Common myeloid progenitor, CD34-positive (primary cell): ENCODE results near the gene RCL1.
"Not testable (repeated sequence)": the region's sequence is repeated elsewhere in the genome, so short reads cannot be mapped to it uniquely, and the experiment has no call there.

Source experiments
- CTCF ChIA-PET: fragments of 350-600 bp; sonication (Branson Sonifier 250); formaldehyde crosslinking; loops from one replicate; lab custom pipeline; 2021; ENCODE audit warnings: antibody characterized with exemption; lab: Charles Lee
- POLR2A ChIA-PET: fragments of 350-600 bp; sonication (Branson Sonifier 250); formaldehyde crosslinking; loops from one replicate; lab custom pipeline; 2021; ENCODE audit warnings: antibody characterized with exemption; lab: Charles Lee
- DNase-seq, 3 donors: peaks; one replicate each; pipeline versions ENCODE4 v3.0.0 to v3.0.0-alpha.2; 2013
- H3K27ac ChIP-seq, 2 experiments: 1 replicate in 1 of 2; 2 replicates in 1 of 2; pipeline ENCODE4 v1.7.0; 2013; ENCODE audit warnings: inconsistent platforms in 2 of 2, low read length in 2 of 2, mild to moderate bottlenecking in 2 of 2, low read depth in 1 of 2, moderate library complexity in 1 of 2; ENCODE audit not compliant: severe bottlenecking in 2 of 2, insufficient read depth in 1 of 2, poor library complexity in 1 of 2
- H3K27me3 ChIP-seq, 5 experiments: replicated peaks in 2 of 5; 1 replicate in 3 of 5; 2 replicates in 2 of 5; pipeline versions ENCODE4 v1.6.1 to v1.7.0; 2013; ENCODE audit warnings: low read length in 4 of 5, mild to moderate bottlenecking in 2 of 5, moderate library complexity in 2 of 5, inconsistent platforms in 1 of 5; ENCODE audit not compliant: insufficient read depth in 5 of 5, control insufficient read depth in 4 of 5
- H3K36me3 ChIP-seq, 4 experiments: 1 replicate in 2 of 4; 2 replicates in 2 of 4; pipeline versions ENCODE4 v1.6.1 to v1.7.0; 2013; ENCODE audit warnings: low read length in 3 of 4, control low read depth in 1 of 4, mild to moderate bottlenecking in 1 of 4; ENCODE audit not compliant: control insufficient read depth in 4 of 4, insufficient read depth in 4 of 4
- H3K4me1 ChIP-seq, 4 experiments: 1 replicate in 3 of 4; 2 replicates in 1 of 4; pipeline versions ENCODE4 v1.6.1 to v1.7.1; 2013; ENCODE audit warnings: low read length in 3 of 4, mild to moderate bottlenecking in 3 of 4, control low read depth in 1 of 4, inconsistent platforms in 1 of 4, moderate library complexity in 1 of 4; ENCODE audit not compliant: control insufficient read depth in 4 of 4, insufficient read depth in 4 of 4; ENCODE audit errors: control extremely low read depth in 1 of 4
- H3K4me3 ChIP-seq, 7 experiments: 1 replicate in 4 of 7; 2 replicates in 3 of 7; pipeline versions ENCODE4 v1.5.1 to v1.7.0; 2013; ENCODE audit warnings: mild to moderate bottlenecking in 7 of 7, low read length in 6 of 7, moderate library complexity in 6 of 7, inconsistent platforms in 2 of 7, low read depth in 2 of 7, control low read depth in 1 of 7; ENCODE audit not compliant: insufficient read depth in 4 of 7, control insufficient read depth in 1 of 7; ENCODE audit errors: extremely low read depth in 1 of 7
- H3K9me3 ChIP-seq, 5 experiments: 1 replicate in 4 of 5; 2 replicates in 1 of 5; pipeline versions ENCODE4 v1.6.1 to v1.7.1; 2013; ENCODE audit warnings: low read length in 4 of 5, mild to moderate bottlenecking in 2 of 5, inconsistent platforms in 1 of 5, low read depth in 1 of 5, moderate library complexity in 1 of 5; ENCODE audit not compliant: control insufficient read depth in 4 of 5, insufficient read depth in 2 of 5; ENCODE audit errors: control extremely low read depth in 1 of 5
- WGBS: methylation state at CpG from one replicate; pipeline ENCODE4 v1.1.5; 2013; ENCODE audit not compliant: insufficient coverage; 5-methylcytosine and 5-hydroxymethylcytosine counted together

The RCL1 gene

DNA sequence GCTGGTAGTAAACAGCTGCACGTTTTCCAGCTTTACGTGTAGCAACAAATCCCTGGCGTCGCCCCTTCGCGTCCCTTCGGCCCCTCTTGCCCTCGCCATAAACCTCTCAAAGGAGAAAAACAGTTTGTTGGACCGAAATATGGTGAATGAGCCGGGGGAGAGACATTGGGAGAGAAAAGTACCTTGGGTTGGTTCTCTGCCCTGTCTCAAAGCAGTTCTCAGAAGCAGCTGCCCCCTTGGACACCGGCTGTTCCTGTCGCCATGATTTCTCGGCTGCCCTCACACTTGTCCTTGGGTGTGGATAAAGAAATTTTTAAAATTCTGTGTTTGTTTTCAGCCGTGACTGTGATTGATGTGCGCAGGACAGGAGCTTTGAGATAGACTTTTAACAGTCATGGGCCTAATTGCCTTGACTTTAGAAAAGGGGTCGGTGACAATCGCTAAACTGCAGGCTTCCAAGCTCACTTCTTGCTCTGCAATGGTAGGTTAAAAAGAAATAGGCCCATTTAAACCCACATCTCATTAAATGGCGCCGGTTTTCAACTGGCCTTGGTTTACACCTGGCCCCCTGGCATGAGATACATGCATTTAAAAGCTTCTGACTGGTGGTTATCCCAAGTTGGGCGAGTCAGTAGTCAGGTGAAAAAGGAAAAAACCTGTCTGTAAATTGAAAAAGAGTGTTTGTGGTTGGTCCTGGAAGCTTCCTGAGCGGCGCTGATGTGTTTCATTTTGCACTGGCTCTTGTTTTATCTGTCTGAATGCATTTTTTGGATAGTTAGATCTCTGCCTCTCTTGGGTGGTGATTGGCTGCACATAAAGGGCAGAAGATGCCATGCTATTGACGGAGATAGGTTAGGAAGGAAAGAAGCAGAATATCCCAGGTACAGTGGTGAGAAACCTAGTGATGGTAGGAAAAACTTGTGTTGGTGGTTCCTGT lies 983 bp downstream of the RCL1 start:
- 35% methylated on average over 16 of the region's 23 CpGs for WGBS
- peak overlapping the region; percentile 33 to 76 for H3K27ac ChIP-seq
- peak in 1 of 3 donors; percentile 12 for DNase-seq

DNA sequence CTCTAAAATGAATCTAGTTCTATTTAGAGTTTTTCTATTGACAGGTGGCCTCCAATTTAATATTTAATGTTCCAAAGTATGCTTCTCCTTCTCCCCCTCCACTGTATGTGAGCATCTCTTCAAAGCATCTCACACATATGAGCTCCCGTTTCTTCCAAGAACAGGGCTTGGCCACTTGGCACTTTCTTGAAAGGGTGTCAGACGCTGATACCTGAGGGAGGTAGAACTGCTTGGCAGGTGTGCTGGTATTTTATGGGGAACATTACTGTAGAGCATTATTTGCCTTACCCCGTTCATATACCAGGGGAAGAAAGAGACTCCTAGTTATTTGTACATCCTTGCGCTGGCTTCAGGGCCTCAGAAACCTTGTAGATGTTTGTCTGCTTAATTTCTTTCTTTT lies 1.9 kb downstream of the RCL1 start:
- no peak overlapping the region for H3K27ac ChIP-seq
- no peaks in the 10 kb centered on the region for H3K36me3 ChIP-seq
- peak overlapping the region in 2 of 7 experiments; percentile 93 to 97 for H3K4me3 ChIP-seq
- H3K27me3 ChIP-seq: no peaks in the 10 kb centered on the region
- WGBS: no CpG with 5 or more reads among the region's 4 CpGs
- ChIA-PET CTCF (interaction anchor here (1.2 to 3.0 kb wide), 3 partner anchors 34 to 194 kb away, joined by 3 to 19 read pairs (median 6); no protein-coding TSS in a partner anchor), POLR2A (interaction anchor here (0.6 kb wide), 1 partner anchor 1283 kb away, joined by 3 read pairs; no protein-coding TSS in a partner anchor)
- DNase-seq: no peak
- H3K9me3 ChIP-seq: no peaks in the 10 kb centered on the region
- peaks cover 30 to 41% (median 36%) of the 10 kb centered on the region in 4 experiments for H3K4me1 ChIP-seq

More for the DNA sequence above, 983 bp downstream of the RCL1 start:
- Histone ChIP-seq H3K27me3 (no peaks in the 10 kb centered on the region), H3K36me3 (no peaks in the 10 kb centered on the region), H3K4me1 (peaks cover 25 to 35% (median 33%) of the 10 kb centered on the region in 4 experiments), H3K4me3 (peak overlapping the region; percentile 69 to 99 (median 91)), H3K9me3 (no peaks in the 10 kb centered on the region)
- ChIA-PET POLR2A (interaction anchor here (0.6 to 1.8 kb wide), 2 partner anchors 53 to 1284 kb away, joined by 3 to 5 read pairs; partner anchors contain the start of gene AK3), CTCF (interaction anchor here (0.9 to 3.0 kb wide), 5 partner anchors 33 to 195 kb away, joined by 3 to 19 read pairs (median 4); partner anchors contain the start of gene PLPP6)

DNA sequence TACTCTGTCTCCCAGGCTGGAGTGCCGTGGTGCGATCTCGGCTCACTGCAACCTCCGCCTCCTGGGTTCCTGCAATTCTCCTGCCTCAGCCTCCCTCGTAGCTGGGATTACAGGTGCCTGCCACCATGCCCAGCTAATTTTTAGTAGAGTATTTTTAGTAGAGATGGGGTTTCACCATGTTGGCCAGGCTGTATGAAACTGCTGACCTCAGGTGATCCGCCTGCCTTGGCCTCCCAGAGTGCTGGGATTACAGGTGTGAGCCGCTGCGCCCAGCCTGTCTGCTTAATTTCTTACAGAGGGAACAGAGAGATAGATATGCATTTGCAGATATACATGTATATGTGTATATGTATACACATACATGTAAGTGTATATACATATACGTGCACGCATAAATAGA lies 2.4 kb downstream of the RCL1 start:
- H3K36me3 ChIP-seq, DNase-seq, POLR2A ChIA-PET, H3K27ac ChIP-seq, H3K27me3 ChIP-seq, H3K9me3 ChIP-seq, H3K4me3 ChIP-seq: not testable (repeated sequence)
- H3K4me1 ChIP-seq: peaks cover 30 to 41% (median 36%) of the 10 kb centered on the region in 4 experiments
- CTCF ChIA-PET: interaction anchor here (1.2 to 3.0 kb wide), 3 partner anchors 14 to 42 kb away, joined by 3 to 19 read pairs (median 3); no protein-coding TSS in a partner anchor
- 100% methylated on average over 1 of the region's 10 CpGs for WGBS

DNA sequence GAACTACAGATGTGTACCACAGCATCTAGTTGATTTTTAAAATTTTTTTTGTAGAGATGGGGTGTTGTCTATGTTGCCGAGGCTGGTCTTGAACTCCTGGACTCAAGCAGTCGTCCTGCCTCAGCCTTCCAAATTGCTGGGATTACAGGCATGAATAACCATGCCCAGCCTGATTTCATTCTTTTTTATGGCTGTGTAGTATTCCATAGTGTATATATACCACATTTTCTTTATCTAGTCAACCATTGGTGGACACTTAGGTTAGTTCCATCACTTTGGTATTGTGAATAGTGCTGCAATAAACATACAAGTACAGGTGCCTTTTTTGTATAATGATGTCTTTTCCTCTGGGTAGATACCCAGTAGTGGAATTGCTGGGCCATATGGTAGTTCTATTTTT lies 3.8 kb downstream of the RCL1 start:
- no peaks in the 10 kb centered on the region for H3K9me3 ChIP-seq
- H3K4me3 ChIP-seq: no peak overlapping the region
- H3K36me3 ChIP-seq: no peaks in the 10 kb centered on the region
- H3K27me3 ChIP-seq: no peaks in the 10 kb centered on the region
- no peak overlapping the region for H3K27ac ChIP-seq
- WGBS: 100% methylated on average over 1 of the region's 2 CpGs
- ChIA-PET POLR2A (no interaction called here), CTCF (interaction anchor here (0.8 to 2.4 kb wide), 7 partner anchors 11 to 58 kb away, joined by 3 to 8 read pairs (median 5); no protein-coding TSS in a partner anchor)
- peaks cover 30 to 41% (median 35%) of the 10 kb centered on the region in 4 experiments for H3K4me1 ChIP-seq
- DNase-seq: no peak

DNA sequence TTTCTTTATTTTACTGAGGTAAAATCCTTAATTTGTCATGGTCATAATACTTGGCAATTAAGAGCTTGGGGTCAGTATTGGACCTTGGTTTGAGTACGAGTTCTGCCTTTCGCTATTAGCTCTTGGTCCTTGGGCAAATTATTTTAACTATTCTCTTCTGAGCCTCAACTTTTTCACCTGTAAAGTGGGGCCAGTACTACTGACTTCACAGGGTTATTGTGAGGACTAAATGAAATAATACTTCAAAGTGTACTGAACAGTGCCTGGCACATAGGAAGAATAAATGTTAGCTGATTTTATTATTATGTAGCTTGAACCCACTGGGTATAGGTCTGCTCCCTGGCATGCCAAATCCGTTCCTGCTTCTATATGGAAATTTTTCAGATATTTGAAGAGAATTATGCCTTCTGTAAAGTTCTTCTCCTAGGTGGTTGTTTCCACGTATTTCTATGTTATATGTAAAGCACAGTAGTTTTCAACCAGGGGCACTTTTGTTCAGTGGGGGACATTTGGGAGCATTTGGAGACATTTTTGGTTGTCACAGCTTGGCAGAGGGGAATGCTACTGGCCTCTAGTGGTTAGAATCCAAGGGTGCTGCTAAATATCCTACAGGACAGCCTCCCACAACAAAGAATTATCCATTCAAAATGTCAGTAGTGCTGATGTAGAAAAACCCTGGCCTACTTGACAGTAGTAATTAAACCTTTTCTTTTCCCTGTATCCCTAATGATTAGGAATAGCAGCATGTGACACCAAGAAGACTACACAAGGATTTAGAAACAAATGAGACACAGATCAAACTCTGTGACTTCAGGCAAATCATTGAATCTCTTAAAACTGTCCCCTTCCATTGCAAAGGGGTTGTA lies 4.5 kb downstream of the RCL1 start:
- POLR2A ChIA-PET: no interaction called here

DNA sequence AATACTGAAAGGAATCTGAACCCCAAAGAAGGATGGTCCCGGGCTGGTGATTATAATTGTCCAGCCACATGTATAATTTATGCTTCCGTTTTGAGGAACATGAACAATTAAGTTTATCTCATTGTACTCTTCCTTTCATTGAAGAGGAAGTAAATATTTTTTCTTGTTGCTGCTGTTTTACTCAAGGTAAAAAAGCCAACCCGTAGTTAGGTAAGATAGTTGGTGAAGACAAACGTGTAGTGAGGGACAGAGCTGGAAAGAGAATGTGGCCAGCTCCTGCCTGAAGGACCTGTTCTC lies 5.1 kb downstream of the RCL1 start:
- Histone ChIP-seq H3K27me3 (no peaks in the 10 kb centered on the region), H3K36me3 (peaks cover 0 to 2% (median 0%) of the 10 kb centered on the region in 4 experiments), H3K27ac (peak overlapping the region in 1 of 2 experiments; percentile 61), H3K9me3 (no peaks in the 10 kb centered on the region), H3K4me1 (peaks cover 24 to 35% (median 29%) of the 10 kb centered on the region in 4 experiments), H3K4me3 (peak overlapping the region in 3 of 7 experiments; percentile 0 to 20 (median 8))
- DNase-seq: peak in 2 of 3 donors; percentile 58 to 71
- CTCF ChIA-PET: interaction anchor here (2.2 to 2.4 kb wide), 3 partner anchors 31 to 38 kb away, joined by 7 to 8 read pairs (median 8); no protein-coding TSS in a partner anchor
- POLR2A ChIA-PET: no interaction called here
- WGBS: 17% methylated on average over 1 of the region's 4 CpGs

More for the DNA sequence above, 4.5 kb downstream of the RCL1 start:
- 100% methylated on average over 4 of the region's 4 CpGs for WGBS
- Histone ChIP-seq H3K4me1 (peaks cover 24 to 37% (median 31%) of the 10 kb centered on the region in 4 experiments), H3K4me3 (peak overlapping the region in 3 of 7 experiments; percentile 0 to 20 (median 8)), H3K27me3 (no peaks in the 10 kb centered on the region), H3K27ac (peak overlapping the region in 1 of 2 experiments; percentile 61), H3K36me3 (peaks cover 0 to 2% (median 0%) of the 10 kb centered on the region in 4 experiments), H3K9me3 (no peaks in the 10 kb centered on the region)
- CTCF ChIA-PET: interaction anchor here (0.8 to 2.4 kb wide), 6 partner anchors 12 to 57 kb away, joined by 3 to 8 read pairs (median 6); no protein-coding TSS in a partner anchor
- DNase-seq: peak; percentile 43 to 68 (median 67)
